HepG2 (cell line): ENCODE data around the gene RPL21. TPM values are rescaled to one million over a fixed set of nuclear protein-coding genes. Genes with fewer than 3 reads are reported as not detected.
A peak's percentile ranks its signal among the peaks of the same experiment; 100 is the strongest.

ENCODE experiments used
- IRF2 ChIP-seq: IDR thresholded peaks from 2 replicates; pipeline ENCODE4 v1.6.1; 2018; ENCODE audit warnings: missing genetic modification reagents, missing compliant biosample characterization
- KLF6 ChIP-seq: IDR thresholded peaks from 2 replicates; pipeline ENCODE4 v1.8.0; 2016; ENCODE audit warnings: missing biosample characterization, missing genetic modification reagents
- SMAD1 ChIP-seq: sonication (generic); formaldehyde crosslinking; IDR thresholded peaks from 2 replicates; pipeline ENCODE4 v1.4.0; 2020; ENCODE audit warnings: missing genetic modification reagents, low read depth, mild to moderate bottlenecking, borderline replicate concordance
- STAG1 ChIP-seq: sonication (generic); formaldehyde crosslinking; IDR thresholded peaks from 2 replicates; pipeline ENCODE4 v1.4.0; 2020; ENCODE audit warnings: missing genetic modification reagents
- TAF1 ChIP-seq: sonication (generic); formaldehyde crosslinking; IDR thresholded peaks from 2 replicates; pipeline ENCODE4 v1.4.0; 2020; ENCODE audit warnings: missing genetic modification reagents
- TARDBP ChIP-seq: sonication (generic); formaldehyde crosslinking; IDR thresholded peaks from 2 replicates; pipeline ENCODE4 v1.8.0; 2022; ENCODE audit warnings: mild to moderate bottlenecking, missing genetic modification reagents
- THRA ChIP-seq: sonication (generic); formaldehyde crosslinking; IDR thresholded peaks from 2 replicates; pipeline ENCODE4 v1.4.0; 2020; ENCODE audit warnings: missing genetic modification reagents, borderline replicate concordance
- U2AF1 ChIP-seq: fragments of 200-400 bp; formaldehyde crosslinking; optimal IDR thresholded peaks from 2 replicates; pipeline ENCODE3; 2017; ENCODE audit warnings: mild to moderate bottlenecking, low read depth, low read length
- UBTF ChIP-seq: sonication (generic); formaldehyde crosslinking; IDR thresholded peaks from 2 replicates; pipeline ENCODE4 v1.4.0; 2020; ENCODE audit warnings: mild to moderate bottlenecking, missing genetic modification reagents
- ZBTB44 ChIP-seq: sonication (generic); formaldehyde crosslinking; IDR thresholded peaks from 2 replicates; pipeline ENCODE4 v1.4.0; 2020; ENCODE audit warnings: missing genetic modification reagents
- ZNF30 ChIP-seq: sonication (generic); formaldehyde crosslinking; IDR thresholded peaks from 2 replicates; pipeline ENCODE4 v1.5.0; 2020; ENCODE audit warnings: mild to moderate bottlenecking, missing genetic modification reagents
- ZNF335 ChIP-seq: sonication (generic); formaldehyde crosslinking; IDR thresholded peaks from 2 replicates; pipeline ENCODE4 v1.4.0; 2020; ENCODE audit warnings: missing genetic modification reagents
- ZNF883 ChIP-seq: sonication (generic); formaldehyde crosslinking; IDR thresholded peaks from 2 replicates; pipeline ENCODE4 v1.5.1; 2020; ENCODE audit warnings: mild to moderate bottlenecking, missing genetic modification reagents; ENCODE audit errors: not compliant biosample characterization
- ZSCAN30 ChIP-seq: sonication (generic); formaldehyde crosslinking; IDR thresholded peaks from 2 replicates; pipeline ENCODE4 v1.5.0; 2020; ENCODE audit warnings: mild to moderate bottlenecking, missing genetic modification reagents
- polyA plus RNA-seq, 8 experiments: library from polyadenylated mRNA; depleted of rRNA in 3 of 8; stranded (reverse) in 7 of 8; unstranded in 1 of 8; fragments of >200 nt; fragmentation: Illumina TruSeq in 4 of 8; extraction: Trizol in 4 of 8; gene quantifications; 2 replicates each; pipeline versions ENCODE4 v1.2.1 to v1.2.3, GENCODE V29; 2011 to 2016; ENCODE audit warnings: low read depth in 4 of 8, missing spikeins in 1 of 8, mixed read lengths in 1 of 8; ENCODE audit not compliant: insufficient read depth in 1 of 8
- total RNA-seq, 5 experiments: library from RNA; depleted of rRNA; stranded (reverse); fragments of >200 nt; fragmentation: Illumina TruSeq; extraction: Trizol; gene quantifications; 2 replicates each; pipeline ENCODE4 v1.2.3, GENCODE V29; 2016; ENCODE audit warnings: low read depth in 1 of 5
- TF ChIP-seq, protein P1 (sequence below): sonication (generic); formaldehyde crosslinking; IDR thresholded peaks from 2 replicates; pipeline ENCODE4 v1.8.0; 2022; ENCODE audit warnings: missing genetic modification reagents, mild to moderate bottlenecking, moderate library complexity, borderline replicate concordance
- TF ChIP-seq, protein P2 (sequence below): sonication (generic); formaldehyde crosslinking; IDR thresholded peaks from 2 replicates; pipeline ENCODE4 v1.8.1; 2023; ENCODE audit warnings: mild to moderate bottlenecking, inconsistent platforms, moderate library complexity, missing genetic modification reagents, borderline replicate concordance
- TF ChIP-seq, protein P3 (sequence below): sonication (generic); formaldehyde crosslinking; IDR thresholded peaks from 2 replicates; pipeline ENCODE4 v1.8.1; 2023; ENCODE audit warnings: mild to moderate bottlenecking, missing genetic modification reagents

Gene RPL21
- total and polyA plus RNA-seq, 2 of the 13 experiments (the other 11 are each of a cell fraction or from before 2014, with no cell fraction given), result 1,234 to 1,261 TPM

DNA sequence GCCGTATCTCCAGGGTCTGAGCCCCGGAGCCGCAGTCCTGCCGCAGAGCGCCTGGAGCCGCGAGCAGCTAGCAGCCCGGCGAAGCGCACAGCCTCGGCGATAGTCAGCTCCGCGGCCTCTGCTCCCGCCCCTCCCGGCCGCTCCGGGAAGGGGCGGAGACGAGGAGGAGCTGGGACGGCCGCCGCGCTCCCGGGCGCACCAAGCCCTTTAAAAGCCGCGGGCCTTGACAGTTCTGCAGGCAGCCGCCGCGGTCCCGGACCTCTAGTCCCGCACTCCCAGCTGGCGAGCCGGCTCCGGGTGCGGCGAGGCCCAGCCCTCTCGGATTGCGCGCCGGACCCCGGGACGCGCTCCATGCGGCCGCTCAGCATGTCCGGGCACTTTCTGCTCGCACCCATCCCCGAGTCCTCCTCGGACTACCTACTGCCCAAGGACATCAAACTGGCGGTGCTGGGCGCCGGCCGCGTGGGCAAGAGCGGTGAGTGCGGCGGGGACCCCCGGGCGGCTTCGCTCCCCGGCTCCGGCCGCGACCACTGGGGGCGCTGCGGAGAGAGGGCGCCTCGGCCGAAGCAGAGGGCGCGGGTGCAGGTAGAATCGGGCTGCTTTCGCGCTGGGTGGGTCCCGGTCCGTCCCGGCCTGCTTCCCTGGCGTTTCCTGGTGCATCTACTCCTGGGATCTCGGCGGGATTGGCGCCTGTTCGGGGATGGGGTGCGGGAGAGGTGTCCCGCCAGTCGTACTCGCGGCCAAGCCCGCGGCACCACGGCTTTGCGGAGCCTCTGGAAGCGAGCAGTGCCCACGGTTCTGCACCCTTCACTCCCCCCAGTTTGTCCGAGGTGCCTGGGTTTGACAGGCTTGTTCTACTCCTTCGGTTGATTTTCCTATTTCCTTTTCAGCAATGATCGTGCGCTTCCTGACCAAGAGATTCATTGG lies 19.5 kb downstream of the RPL21 start, which contains the start of gene RASL11A (continued):
- TF ChIP-seq TAF1 (peak; percentile 57; the same call in 1 of the 2 replicates), THRA (CRISPR knock-in tag) (0 out of 2 replicates have a peak, but pooled peaks have one; percentile 42), ZSCAN30 (CRISPR knock-in tag) (no peak), TARDBP (CRISPR knock-in tag) (no peak; the same call in 1 of the 2 replicates), ZNF883 (CRISPR knock-in tag) (peak; percentile 59), ZNF30 (CRISPR knock-in tag) (peak; percentile 82; the same call in 1 of the 2 replicates), U2AF1 (peak; percentile 67), ZNF335 (CRISPR knock-in tag) (peak; percentile 84), IRF2 (0 out of 2 replicates have a peak, but pooled peaks have one; percentile 4), SMAD1 (peak; percentile 16; the same call in 1 of the 2 replicates), UBTF (CRISPR knock-in tag) (peak; percentile 91; the same call in 1 of the 2 replicates), ZBTB44 (CRISPR knock-in tag) (0 out of 2 replicates have a peak, but pooled peaks have one; percentile 14), KLF6 (CRISPR knock-in tag) (peak; percentile 57; the same call in 1 of the 2 replicates), STAG1 (CRISPR knock-in tag) (peak; percentile 39)
- TF ChIP-seq, protein P1, sequence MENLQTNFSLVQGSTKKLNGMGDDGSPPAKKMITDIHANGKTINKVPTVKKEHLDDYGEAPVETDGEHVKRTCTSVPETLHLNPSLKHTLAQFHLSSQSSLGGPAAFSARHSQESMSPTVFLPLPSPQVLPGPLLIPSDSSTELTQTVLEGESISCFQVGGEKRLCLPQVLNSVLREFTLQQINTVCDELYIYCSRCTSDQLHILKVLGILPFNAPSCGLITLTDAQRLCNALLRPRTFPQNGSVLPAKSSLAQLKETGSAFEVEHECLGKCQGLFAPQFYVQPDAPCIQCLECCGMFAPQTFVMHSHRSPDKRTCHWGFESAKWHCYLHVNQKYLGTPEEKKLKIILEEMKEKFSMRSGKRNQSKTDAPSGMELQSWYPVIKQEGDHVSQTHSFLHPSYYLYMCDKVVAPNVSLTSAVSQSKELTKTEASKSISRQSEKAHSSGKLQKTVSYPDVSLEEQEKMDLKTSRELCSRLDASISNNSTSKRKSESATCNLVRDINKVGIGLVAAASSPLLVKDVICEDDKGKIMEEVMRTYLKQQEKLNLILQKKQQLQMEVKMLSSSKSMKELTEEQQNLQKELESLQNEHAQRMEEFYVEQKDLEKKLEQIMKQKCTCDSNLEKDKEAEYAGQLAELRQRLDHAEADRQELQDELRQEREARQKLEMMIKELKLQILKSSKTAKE (CRISPR knock-in tag), result 0 out of 2 replicates have a peak, but pooled peaks have one; percentile 41
- TF ChIP-seq, protein P2, sequence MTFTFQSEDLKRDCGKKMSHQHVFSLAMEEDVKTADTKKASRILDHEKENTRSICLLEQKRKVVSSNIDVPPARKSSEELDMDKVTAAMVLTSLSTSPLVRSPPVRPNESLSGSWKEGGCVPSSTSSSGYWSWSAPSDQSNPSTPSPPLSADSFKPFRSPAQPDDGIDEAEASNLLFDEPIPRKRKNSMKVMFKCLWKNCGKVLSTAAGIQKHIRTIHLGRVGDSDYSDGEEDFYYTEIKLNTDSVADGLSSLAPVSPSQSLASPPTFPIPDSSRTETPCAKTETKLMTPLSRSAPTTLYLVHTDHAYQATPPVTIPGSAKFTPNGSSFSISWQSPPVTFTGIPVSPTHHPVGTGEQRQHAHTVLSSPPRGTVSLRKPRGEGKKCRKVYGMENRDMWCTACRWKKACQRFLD (CRISPR knock-in tag), result 0 out of 2 replicates have a peak, but pooled peaks have one; percentile 78
- TF ChIP-seq, protein P3, sequence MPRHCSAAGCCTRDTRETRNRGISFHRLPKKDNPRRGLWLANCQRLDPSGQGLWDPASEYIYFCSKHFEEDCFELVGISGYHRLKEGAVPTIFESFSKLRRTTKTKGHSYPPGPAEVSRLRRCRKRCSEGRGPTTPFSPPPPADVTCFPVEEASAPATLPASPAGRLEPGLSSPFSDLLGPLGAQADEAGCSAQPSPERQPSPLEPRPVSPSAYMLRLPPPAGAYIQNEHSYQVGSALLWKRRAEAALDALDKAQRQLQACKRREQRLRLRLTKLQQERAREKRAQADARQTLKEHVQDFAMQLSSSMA, result peak; percentile 21; the same call in 1 of the 2 replicates
